ENCODE measurements around the gene CRABP1. TPM values are rescaled to one million over a fixed set of nuclear protein-coding genes. Genes with fewer than 3 reads are reported as not detected.

The CRABP1 gene
- polyA plus RNA-seq: under 1 TPM in 1 of 3 donors, not detected in 2; 0.82 TPM

GRCh38 chr15:78340231-78341056 is at the start of gene CRABP1:
TSS of gene CRABP1 (plus strand) at chr15:78340353. CDS start at chr15:78340429, 76 bp downstream.
- H3K27ac ChIP-seq (ENCODE audit: low read depth, low read length): no peak within 1 kb of the TSS
- 1 to 2% (median 2%) methylated on average over 55 to 67 of the region's 67 CpGs for WGBS, 3 donors

GRCh38 chr15:78291052-78291451 is 49.1 kb upstream of the CRABP1 start:
- WGBS, 3 donors: 48 to 74% (median 70%) methylated on average over 2 of the region's 2 CpGs
- H3K27ac ChIP-seq (ENCODE audit: low read depth, low read length): no peak overlapping the region

DNA sequence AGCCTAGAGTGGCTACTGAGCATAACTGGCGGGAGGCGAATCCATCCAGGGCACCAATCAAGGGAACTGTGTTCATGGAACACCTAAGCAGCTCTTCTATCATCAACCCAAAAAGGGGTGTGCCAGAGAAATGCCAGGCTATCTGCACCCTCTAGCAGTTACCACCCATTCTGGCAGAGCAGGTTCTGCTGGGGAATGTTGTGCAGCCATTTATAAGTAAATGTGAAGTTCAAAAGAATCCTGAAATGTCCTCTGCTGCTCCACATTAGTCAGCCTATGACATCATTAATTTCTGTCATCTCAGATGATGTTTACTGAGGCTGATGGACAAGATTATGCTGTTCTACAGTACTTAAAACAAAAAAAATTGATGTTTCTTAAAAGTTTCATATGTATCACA is 48.5 kb upstream of the CRABP1 start:
- H3K27ac ChIP-seq (ENCODE audit: low read depth, low read length): no peak overlapping the region
- 90 to 100% (median 98%) methylated on average over 2 of the region's 2 CpGs for WGBS, 3 donors

DNA sequence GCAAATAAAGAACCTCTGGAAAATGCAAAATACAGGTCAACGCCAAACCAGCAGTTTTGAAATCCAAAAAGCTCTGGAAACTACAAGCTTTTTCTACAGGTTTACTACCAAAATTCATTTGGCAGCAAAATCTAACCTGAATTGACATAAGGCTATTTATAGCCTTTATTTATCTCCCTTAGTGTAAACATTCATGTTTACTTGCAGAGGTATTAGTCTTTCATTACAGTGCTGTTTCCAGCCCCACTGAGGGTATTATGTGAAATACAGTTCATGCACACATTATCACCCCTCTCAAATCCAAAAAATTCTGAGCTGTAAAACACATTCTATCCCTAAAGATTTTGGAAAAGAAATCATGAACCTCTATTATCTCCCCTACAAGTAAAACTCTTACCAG is 47.9 kb upstream of the CRABP1 start:
- no peak overlapping the region for H3K27ac ChIP-seq (ENCODE audit: low read depth, low read length)
- 43 to 98% (median 93%) methylated on average over 1 of the region's 1 CpG for WGBS, 3 donors

GRCh38 chr15:78299101-78299930 is 40.8 kb upstream of the CRABP1 start, which contains the start of gene SKIC8:
TSS of gene SKIC8 (minus strand) at chr15:78299609. CDS start at chr15:78295686, 3,923 bp downstream.
- no peak within 1 kb of the TSS for H3K27ac ChIP-seq (ENCODE audit: low read depth, low read length)
- WGBS, 3 donors: 0 to 1% (median 1%) methylated on average over 55 of the region's 55 CpGs

DNA sequence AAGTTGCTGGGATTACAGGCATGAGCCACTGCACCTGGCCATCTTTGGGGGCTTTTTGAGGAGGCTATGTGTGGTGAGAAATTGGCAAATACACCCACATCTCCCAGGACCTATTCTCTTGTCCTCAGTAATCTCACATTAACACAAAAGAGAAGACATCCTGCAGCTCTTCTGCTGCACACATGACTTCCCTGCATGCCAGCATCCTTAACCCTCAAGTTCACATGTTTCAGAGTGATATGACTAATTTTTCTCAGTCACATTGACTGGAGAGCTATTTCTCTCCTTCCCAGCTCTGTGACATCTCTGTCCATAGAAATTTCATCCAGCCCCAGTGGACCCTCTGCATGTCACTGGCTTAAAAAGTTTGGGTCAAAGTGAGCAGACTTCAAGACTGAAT is 38.8 kb upstream of the CRABP1 start:
- no peak overlapping the region for H3K27ac ChIP-seq (ENCODE audit: low read depth, low read length)

GRCh38 chr15:78301828-78302227 is 38.3 kb upstream of the CRABP1 start:
- WGBS, 3 donors: 19 to 31% (median 20%) methylated on average over 3 of the region's 3 CpGs
- H3K27ac ChIP-seq (ENCODE audit: low read depth, low read length): no peak overlapping the region

- 64 to 65% (median 65%) methylated on average over 5 of the region's 5 CpGs for WGBS, 3 donors
- no peak overlapping the region for H3K27ac ChIP-seq (ENCODE audit: low read depth, low read length)
Observed at GRCh38 chr15:78302579-78303312, 37.4 kb upstream of the CRABP1 start.

- no peak overlapping the region for H3K27ac ChIP-seq (ENCODE audit: low read depth, low read length)
- WGBS, 3 donors: 63 to 86% (median 84%) methylated on average over 9 of the region's 9 CpGs
Observed at GRCh38 chr15:78304216-78305066, 35.7 kb upstream of the CRABP1 start.

DNA sequence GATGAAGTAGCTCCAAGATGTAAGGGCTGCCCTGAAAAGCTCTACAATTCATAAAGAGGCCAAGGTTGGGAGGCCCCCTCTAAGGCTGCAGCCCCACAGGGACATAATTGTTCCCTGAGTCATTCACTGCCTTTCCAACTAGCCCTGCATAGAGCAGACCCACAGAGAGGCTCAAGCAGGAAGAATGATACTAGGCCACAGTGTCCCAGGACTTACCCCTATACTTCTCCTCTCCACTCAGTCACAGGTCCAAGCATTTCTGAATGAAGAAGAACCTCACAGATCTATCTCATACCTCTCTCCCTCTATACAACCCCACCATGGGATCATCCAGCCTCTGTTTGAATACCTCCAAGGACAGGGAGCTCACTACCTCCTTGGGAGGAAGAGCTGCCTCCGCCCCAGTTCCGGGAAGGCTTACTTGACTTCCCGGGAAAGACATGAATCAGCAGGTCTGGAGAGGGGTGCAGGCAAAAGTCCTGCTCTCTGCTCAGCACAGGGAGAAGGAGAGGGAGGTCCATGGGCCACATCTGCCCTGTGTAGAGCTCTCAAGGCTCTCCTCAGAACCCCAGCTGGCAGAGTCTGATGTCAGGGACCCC is 33.9 kb upstream of the CRABP1 start:
- WGBS, 3 donors: 64 to 73% (median 73%) methylated on average over 3 of the region's 3 CpGs

DNA sequence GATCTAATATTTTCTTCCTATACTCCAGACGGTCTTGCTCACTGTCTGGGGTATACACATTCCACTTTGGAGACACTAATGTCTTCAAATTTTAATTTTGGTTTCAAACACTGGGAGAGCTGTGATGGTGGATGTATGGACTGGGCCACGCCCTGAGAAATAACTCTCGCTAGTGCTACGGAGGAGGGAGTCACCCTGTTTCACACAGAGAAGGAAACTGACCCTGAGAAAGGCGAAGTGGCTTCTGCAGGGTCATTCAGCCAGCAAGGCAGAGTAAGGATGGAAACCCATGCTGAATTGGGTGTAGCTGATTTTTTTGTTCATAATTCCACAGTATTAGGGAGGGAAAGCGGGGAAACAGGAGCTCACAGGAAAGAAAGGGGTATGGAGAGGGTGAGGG is 32.2 kb upstream of the CRABP1 start:
- WGBS, 3 donors: 46 to 51% (median 51%) methylated on average over 6 of the region's 6 CpGs
- no peak overlapping the region for H3K27ac ChIP-seq (ENCODE audit: low read depth, low read length)

More for the DNA sequence above, 33.9 kb upstream of the CRABP1 start:
- H3K27ac ChIP-seq (ENCODE audit: low read depth, low read length): no peak overlapping the region

DNA sequence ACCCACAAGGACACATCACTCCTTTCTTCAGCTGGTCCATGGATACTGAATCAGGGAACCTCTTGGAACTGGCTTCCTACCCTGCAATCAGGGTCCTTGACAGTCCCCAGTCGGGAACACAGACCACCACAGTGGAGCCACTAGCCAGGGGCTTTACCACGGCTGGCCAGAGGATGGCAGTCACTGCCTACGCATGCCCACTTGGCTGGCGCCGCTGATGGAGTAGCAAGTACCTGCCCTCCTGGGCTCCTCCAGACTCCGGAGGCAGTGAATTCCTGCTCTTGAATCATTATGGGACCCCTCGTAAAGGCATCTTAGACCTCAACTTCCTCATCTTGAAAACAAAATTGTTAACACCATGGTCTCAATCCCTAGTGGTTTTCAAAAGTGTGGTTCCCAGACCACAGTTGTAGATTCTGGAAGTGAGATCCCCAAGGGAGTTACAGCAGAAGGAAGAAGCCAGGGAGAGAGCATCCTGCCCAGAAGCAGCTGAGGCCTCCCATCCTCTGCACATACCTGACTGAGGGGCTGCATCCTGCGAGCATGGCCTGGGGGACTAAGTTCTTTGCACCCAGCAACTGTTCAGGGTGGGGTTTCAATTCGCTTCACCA is 31.6 kb upstream of the CRABP1 start:
- no peak overlapping the region for H3K27ac ChIP-seq (ENCODE audit: low read depth, low read length)
- WGBS, 3 donors: 18% methylated on average over 9 of the region's 9 CpGs

DNA sequence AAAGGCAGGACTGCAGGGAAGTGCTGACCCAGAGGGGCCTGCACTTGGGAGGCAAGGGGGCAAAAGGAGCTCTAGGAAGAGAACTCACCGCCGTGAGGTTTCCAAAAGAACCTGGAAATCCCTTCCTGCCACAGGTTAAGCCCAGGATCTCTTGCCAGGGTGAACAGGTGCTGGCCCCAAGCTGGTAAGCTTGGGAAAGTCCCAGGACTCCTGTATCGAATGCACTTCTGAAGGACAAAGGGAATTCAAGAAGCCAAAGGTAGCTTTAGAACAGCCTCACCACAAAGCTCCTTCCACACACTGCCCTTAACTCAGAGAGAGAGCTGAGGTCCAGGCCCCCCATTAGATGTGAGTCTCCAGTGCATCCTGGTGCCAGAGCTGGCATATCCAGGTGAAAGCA is 28.9 kb upstream of the CRABP1 start:
- no peak overlapping the region for H3K27ac ChIP-seq (ENCODE audit: low read depth, low read length)
- 41 to 88% (median 77%) methylated on average over 3 of the region's 3 CpGs for WGBS, 3 donors

DNA sequence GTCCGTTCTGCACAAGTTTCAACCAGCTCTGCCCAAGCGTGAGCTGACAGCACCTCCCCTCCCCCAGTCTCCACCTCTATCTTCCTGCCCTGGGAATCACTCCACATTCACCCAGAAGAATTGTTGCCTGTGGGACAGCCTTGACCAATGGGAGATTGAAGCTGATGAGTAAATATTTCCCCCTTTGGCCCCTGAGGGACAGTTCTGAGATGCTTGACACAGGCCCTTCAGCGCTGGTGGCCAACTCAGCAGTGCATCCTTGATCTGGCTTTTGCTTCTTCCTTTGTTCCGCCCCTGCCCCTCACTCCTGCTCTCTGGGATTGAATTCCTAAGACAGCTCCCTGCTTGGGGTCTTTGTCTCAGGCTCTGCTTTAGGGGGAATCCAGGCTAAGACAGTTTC is 27.6 kb upstream of the CRABP1 start:
- 77 to 87% (median 86%) methylated on average over 4 of the region's 4 CpGs for WGBS, 3 donors
- no peak overlapping the region for H3K27ac ChIP-seq (ENCODE audit: low read depth, low read length)

GRCh38 chr15:78312957-78313356 is 27.2 kb upstream of the CRABP1 start:
- H3K27ac ChIP-seq (ENCODE audit: low read depth, low read length): no peak overlapping the region
- 80 to 83% (median 80%) methylated on average over 5 of the region's 5 CpGs for WGBS, 3 donors

DNA sequence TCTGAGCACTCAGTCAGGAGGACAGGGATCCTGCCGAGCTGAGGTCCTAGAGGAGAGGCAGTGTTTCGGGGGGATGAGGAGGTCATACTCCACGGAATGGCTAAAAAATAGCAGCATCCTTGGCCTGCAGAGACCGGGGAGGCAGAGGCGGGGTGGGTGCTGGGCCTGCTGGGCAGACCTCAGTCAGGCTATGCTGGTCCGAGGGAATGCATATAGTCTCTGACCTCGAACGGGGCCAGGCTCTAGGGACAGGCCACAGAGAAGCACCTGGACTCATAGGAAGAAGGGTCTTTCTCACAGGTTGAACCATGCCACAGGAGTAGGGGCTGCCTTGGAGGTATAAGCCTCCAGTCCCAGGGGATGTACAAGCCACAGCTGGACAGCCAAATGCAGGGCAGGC is 26.8 kb upstream of the CRABP1 start:
- whole genome bisulfite sequencing, 3 donors: 69 to 78% (median 77%) methylated on average over 8 of the region's 8 CpGs
- no peak overlapping the region for H3K27ac ChIP-seq (ENCODE audit: low read depth, low read length)

- WGBS, 3 donors: 73 to 81% (median 80%) methylated on average over 7 of the region's 7 CpGs
- H3K27ac ChIP-seq (ENCODE audit: low read depth, low read length): no peak overlapping the region
Observed at GRCh38 chr15:78314181-78314581, 26.0 kb upstream of the CRABP1 start.
